BLaER1 (cell line): Measurements from ENCODE around the gene PLSCR1.

Source experiments
- H3K27ac ChIP-seq: shearing (Covaris generic); formaldehyde crosslinking; 2 replicates; pipeline ENCODE4 v1.8.1; 2022
- H3K27me3 ChIP-seq: shearing (Covaris generic); formaldehyde crosslinking; 2 replicates; pipeline ENCODE4 v1.8.1; 2022
- H3K36me3 ChIP-seq: shearing (Covaris generic); formaldehyde crosslinking; 2 replicates; pipeline ENCODE4 v1.8.1; 2022
- H3K4me1 ChIP-seq: shearing (Covaris generic); formaldehyde crosslinking; 2 replicates; pipeline ENCODE4 v1.8.1; 2022
- H3K4me2 ChIP-seq: shearing (Covaris generic); formaldehyde crosslinking; 2 replicates; pipeline ENCODE4 v1.8.1; 2022
- H3K4me3 ChIP-seq: shearing (Covaris generic); formaldehyde crosslinking; 2 replicates; pipeline ENCODE4 v1.8.1; 2022
- H3K9ac ChIP-seq: shearing (Covaris generic); formaldehyde crosslinking; 2 replicates; pipeline ENCODE4 v1.8.1; 2022
- H3K9me3 ChIP-seq: shearing (Covaris generic); formaldehyde crosslinking; 2 replicates; pipeline ENCODE4 v1.8.1; 2022
- H4K20me1 ChIP-seq: shearing (Covaris generic); formaldehyde crosslinking; 2 replicates; pipeline ENCODE4 v1.8.1; 2022
- Cebpa-rat ChIP-seq: shearing (Covaris generic); IDR thresholded peaks from 2 replicates; pipeline ENCODE4 v1.8.1; 2022

Gene PLSCR1

DNA sequence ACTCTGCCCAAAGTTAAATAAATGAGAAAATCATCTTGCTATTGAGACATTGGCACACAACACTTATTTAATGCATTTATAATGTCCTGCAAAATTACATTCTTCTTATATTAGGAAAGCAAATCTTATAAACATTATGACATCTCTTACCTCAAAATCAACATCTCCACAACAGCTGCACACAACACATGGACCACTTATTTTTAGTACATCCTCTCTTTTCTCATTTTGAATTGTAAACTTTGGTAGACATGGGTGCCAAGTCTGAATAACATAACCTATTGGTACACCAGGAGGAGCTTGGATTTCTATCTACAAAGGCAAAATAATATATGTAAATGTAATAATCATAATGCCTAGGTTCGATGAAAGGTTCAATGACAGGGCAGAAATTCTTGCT lies 23.0 kb downstream of the PLSCR1 start:
- no peaks in the 10 kb centered on the region for H3K4me1 ChIP-seq
- H3K27me3 ChIP-seq: no peaks in the 10 kb centered on the region
- no peak overlapping the region for H3K4me2 ChIP-seq
- H3K27ac ChIP-seq: no peak overlapping the region
- no peak overlapping the region for H3K9ac ChIP-seq
- no peaks in the 10 kb centered on the region for H4K20me1 ChIP-seq
- H3K9me3 ChIP-seq: no peaks in the 10 kb centered on the region
- TF ChIP-seq Cebpa-rat: no peak
- H3K4me3 ChIP-seq: no peak overlapping the region
- peaks cover 14% of the 10 kb centered on the region; the same call in 1 of the 2 replicates for H3K36me3 ChIP-seq

DNA sequence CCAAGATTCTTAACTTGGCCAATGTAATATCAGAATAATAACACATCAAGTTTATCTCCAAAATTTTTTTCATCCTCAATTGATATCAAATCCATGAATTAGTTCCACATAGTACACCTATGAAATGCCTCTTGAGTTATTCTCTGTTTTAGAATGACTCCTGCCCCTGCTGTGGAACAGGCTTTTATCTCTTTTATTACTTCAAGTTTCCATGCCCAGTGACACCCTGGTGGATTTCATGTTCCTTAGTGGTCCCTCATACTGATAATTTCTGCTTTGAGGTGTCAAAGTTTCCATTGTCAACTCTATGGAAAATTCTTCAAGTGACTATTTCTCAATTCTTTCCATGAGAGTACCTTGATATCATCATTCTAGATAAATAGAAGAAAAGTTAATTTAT lies 24.6 kb downstream of the PLSCR1 start:
- Histone ChIP-seq H3K27ac (no peak overlapping the region), H3K9ac (no peak overlapping the region), H3K27me3 (no peaks in the 10 kb centered on the region), H3K36me3 (peaks cover 15% of the 10 kb centered on the region; the same call in 1 of the 2 replicates), H3K4me2 (no peak overlapping the region), H3K4me3 (no peak overlapping the region), H4K20me1 (no peaks in the 10 kb centered on the region), H3K9me3 (no peaks in the 10 kb centered on the region; the same call in 1 of the 2 replicates), H3K4me1 (no peaks in the 10 kb centered on the region)
- no peak for TF ChIP-seq Cebpa-rat

DNA sequence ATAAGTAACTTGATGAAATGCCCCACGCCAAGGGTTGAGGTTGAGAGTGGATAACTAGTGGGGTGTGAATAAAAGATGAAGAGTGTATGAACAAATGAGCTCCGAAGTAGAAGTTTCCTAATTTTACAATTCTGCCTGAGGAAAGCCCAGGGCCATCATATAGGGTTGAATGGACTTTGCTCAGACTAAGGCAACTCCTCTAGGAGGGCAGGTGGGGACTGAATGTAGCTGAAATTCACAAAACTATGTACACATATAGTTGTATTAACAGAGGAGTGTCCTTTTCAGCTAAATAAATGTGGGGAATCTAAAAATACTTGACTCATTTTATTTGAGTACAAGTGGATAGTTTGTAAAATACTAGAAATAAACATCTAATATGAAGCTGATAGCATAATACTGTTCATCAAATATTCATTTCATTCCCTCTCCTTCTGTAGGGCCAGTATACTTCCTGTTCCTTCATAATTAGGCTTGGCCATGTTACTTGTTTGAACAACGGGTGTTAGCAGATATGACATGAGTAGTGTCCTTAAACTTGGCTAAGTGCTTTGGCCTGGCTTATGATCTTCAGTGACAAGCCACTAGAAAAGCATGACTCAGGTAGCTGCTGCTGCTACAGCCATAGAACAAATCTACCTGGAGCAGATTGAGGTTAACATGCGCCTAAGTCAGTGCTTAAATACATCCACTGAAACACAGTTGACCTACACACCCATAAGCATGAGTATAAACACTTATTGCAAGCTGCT lies 26.5 kb downstream of the PLSCR1 start:
- H3K36me3 ChIP-seq: peaks cover 13% of the 10 kb centered on the region; the same call in 1 of the 2 replicates
- H3K27me3 ChIP-seq: no peaks in the 10 kb centered on the region
- H3K9ac ChIP-seq: no peak overlapping the region
- no peaks in the 10 kb centered on the region for H3K4me1 ChIP-seq
- no peaks in the 10 kb centered on the region; the same call in 1 of the 2 replicates for H3K9me3 ChIP-seq
- H3K27ac ChIP-seq: no peak overlapping the region
- H4K20me1 ChIP-seq: no peaks in the 10 kb centered on the region
- H3K4me2 ChIP-seq: no peak overlapping the region
- no peak for TF ChIP-seq Cebpa-rat
- no peak overlapping the region for H3K4me3 ChIP-seq

DNA sequence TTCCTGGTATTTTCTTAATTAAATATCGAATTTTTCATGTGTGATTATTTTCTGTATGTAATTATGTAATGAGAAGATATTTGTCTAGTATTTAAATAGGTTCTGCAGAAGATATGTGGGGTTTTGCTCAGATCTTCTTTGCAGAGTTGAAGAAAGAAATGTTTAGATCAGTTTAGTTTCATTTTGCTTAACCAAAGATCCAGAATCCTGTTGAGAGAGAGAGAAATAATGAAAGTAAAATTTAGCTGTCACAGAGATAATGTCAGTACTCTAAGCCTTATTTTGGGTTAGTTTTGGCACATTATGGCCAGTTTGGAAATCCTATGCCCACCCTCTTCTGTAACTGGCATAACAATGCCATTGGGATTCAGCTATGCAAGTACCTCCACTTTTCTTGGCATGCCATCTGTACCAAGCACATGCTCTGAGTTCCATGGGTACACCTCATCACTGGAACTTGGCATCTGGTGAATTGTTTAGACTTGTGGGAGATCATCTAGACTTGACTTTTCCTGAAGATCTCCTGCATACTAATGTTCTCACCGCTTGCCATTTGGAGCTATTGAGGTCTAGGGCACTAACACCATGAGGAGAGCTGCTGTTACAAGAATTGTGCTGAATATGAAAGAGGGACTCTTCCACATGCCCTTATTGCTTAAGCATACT lies 30.9 kb downstream of the PLSCR1 start:
- Histone ChIP-seq H3K4me3 (no peak overlapping the region), H3K27me3 (no peaks in the 10 kb centered on the region), H3K27ac (no peak overlapping the region), H3K9ac (no peak overlapping the region), H4K20me1 (no peaks in the 10 kb centered on the region), H3K4me2 (no peak overlapping the region), H3K36me3 (peaks cover 9% of the 10 kb centered on the region; the same call in 1 of the 2 replicates), H3K4me1 (no peaks in the 10 kb centered on the region), H3K9me3 (no peaks in the 10 kb centered on the region; the same call in 1 of the 2 replicates)
- TF ChIP-seq Cebpa-rat: no peak

DNA sequence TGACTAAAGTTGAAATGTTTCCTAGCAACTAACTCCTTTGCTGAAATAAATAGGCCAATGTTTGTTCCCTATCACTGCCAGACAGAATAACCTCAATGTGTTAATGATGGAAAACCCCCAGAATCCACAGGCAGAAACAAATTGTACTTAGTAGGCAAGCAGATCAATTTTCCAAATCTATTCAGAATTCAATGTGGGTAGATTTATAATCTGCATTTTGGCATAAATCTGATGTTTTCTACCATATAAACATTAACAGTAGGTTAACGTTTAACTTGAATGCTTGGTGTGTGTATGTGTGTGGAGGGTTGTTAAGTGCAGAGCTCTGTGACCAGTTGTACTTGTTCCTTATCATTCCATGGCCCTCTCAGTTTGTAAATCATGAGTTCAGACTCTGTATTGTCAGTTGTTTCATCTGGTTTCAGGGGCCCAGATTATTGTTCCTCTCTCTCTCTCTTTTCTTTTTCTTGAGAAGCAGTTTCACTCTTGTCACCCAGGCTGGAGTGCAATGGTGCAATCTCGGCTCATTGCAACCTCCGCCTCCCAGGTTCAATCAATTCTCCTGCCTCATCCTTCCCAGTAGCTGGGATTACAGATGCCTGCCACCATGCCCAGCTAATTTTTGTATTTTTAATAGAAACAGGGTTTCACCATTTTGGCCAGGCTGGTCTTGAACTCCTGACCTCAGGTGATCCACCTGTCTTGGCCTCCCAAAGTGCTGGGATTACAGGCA lies 32.8 kb downstream of the PLSCR1 start:
- H3K9ac ChIP-seq: no peak overlapping the region
- no peaks in the 10 kb centered on the region for H3K27me3 ChIP-seq
- H3K27ac ChIP-seq: no peak overlapping the region
- no peak overlapping the region for H3K4me2 ChIP-seq
- peaks cover 9% of the 10 kb centered on the region; the same call in 1 of the 2 replicates for H3K36me3 ChIP-seq
- H3K9me3 ChIP-seq: no peaks in the 10 kb centered on the region; the same call in 1 of the 2 replicates
- peaks cover 4% of the 10 kb centered on the region; the same call in 1 of the 2 replicates for H3K4me1 ChIP-seq
- H3K4me3 ChIP-seq: no peak overlapping the region
- H4K20me1 ChIP-seq: no peaks in the 10 kb centered on the region
- no peak for TF ChIP-seq Cebpa-rat

DNA sequence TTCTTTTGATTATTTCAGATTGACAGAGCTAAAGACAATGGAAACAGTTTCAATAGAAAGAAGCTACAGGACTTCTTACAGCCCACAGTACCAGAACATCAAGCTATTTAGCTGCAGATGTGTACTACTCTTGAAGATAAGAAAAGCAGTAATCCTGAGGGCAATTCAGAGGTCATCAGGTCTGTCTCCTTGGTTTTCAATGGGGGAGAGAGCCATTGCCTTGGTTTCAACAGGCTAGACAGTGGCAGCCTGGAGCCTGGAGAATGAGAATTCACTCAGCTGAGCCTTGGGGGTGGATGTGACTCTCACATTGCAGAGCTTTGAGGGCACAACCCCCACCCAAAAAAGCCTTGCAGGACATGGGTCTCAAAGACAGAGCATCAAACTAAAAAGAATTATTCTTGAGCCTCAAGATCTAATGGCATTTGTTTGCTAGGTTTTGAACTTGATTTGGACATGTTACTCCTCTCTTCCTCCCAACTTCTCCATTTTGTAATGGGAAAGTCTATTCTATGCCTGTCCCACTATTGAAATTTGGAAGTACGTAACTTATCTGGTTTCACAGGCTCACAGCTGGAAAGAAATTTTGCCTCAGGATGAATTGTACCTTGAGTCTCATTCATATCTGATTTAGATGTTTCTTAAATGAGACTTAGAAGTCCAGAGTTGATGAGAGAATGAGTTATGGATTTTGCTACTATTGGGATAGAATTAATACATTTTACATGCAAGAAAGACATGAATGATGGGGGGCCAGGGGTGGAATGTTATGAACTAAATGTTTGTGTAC lies 36.9 kb downstream of the PLSCR1 start:
- Histone ChIP-seq H3K9ac (no peak overlapping the region), H3K4me3 (no peak overlapping the region), H4K20me1 (no peaks in the 10 kb centered on the region), H3K4me2 (no peak overlapping the region), H3K9me3 (no peaks in the 10 kb centered on the region), H3K36me3 (no peaks in the 10 kb centered on the region), H3K4me1 (peaks cover 6% of the 10 kb centered on the region; the same call in 1 of the 2 replicates), H3K27me3 (no peaks in the 10 kb centered on the region), H3K27ac (no peak overlapping the region)
- TF ChIP-seq Cebpa-rat: no peak

DNA sequence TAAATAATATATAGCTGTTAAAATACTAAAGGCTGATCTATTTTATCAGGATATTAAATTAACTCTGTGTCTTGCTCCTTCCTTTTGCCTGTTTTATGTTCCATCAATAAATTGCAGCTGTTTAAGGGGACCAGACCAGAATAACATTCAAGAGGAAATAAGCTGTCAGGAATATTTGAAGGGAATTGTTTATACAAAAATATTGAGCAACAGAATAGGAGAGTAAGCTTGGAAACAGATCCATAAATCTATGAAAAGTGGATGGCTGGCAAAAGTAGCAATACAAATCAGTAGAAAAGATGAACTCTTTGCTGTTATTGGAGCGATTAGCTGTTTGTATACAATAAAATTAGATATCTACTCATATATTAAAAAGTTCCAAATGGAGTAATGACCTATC lies 38.9 kb downstream of the PLSCR1 start:
- Histone ChIP-seq H3K9ac (no peak overlapping the region), H4K20me1 (no peaks in the 10 kb centered on the region), H3K36me3 (no peaks in the 10 kb centered on the region), H3K27ac (no peak overlapping the region), H3K9me3 (no peaks in the 10 kb centered on the region), H3K27me3 (no peaks in the 10 kb centered on the region), H3K4me2 (no peak overlapping the region), H3K4me3 (no peak overlapping the region), H3K4me1 (peaks cover 6% of the 10 kb centered on the region; the same call in 1 of the 2 replicates)
- no peak for TF ChIP-seq Cebpa-rat

DNA sequence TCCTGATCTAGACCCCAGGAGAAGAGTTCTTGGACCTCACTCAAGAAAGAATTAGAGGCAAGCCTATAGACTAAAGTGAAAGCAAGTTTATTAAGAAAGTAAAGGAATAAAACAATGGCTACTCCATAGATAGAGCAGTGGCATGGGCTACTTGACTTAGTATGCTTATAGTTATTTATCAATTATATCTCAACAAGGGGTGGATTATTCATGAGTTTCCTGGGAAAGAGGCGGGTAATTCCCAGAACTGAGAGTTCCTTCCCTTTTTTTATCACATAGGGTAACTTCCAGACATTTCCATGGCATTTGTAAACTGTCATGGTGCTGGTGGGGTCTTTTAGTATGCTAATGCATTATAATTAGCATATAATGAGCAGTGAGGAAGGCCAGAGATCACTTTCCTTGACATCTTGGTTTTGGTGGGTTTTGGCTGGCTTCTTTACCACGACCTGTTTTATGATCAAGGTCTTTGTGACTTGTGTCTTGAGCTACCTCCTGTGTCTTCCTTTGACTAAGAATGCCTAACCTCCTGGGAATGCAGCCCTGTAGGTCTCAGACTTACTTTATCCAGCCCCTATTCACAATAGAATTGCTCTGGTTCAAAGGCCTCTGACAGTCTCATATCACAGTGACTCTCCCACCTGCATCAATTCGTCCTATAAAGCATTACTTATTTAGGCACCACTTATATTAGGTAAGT lies 39.8 kb downstream of the PLSCR1 start:
- Histone ChIP-seq H3K4me1 (peaks cover 6% of the 10 kb centered on the region; the same call in 1 of the 2 replicates), H3K4me2 (no peak overlapping the region), H3K4me3 (no peak overlapping the region)

More for the DNA sequence above, 39.8 kb downstream of the PLSCR1 start:
- TF ChIP-seq Cebpa-rat: no peak
- Histone ChIP-seq H3K9ac (no peak overlapping the region), H3K36me3 (no peaks in the 10 kb centered on the region), H3K9me3 (no peaks in the 10 kb centered on the region), H4K20me1 (no peaks in the 10 kb centered on the region), H3K27me3 (no peaks in the 10 kb centered on the region), H3K27ac (no peak overlapping the region)
